HT-29 (cell line): ENCODE data around the gene IGSF21. TPM values are rescaled to one million over a fixed set of nuclear protein-coding genes. Genes with fewer than 3 reads are reported as not detected.

Experiments used
- DNase-seq: peaks from one replicate; pipeline ENCODE4 v3.0.0-alpha.2; 2015; ENCODE audit warnings: low spot score
- total RNA-seq: library from RNA; depleted of rRNA; stranded (reverse); fragments of >200 nt; shearing (Covaris generic); gene quantifications from 2 replicates; pipeline ENCODE4 v1.2.3, GENCODE V29; 2014; rRNA removed

Gene IGSF21
- not detected in 2 replicates for total RNA-seq

GRCh38 chr1:18107369-18108298 is at the start of gene IGSF21:
Gene IGSF21 (plus strand): TSS chr1:18107798. CDS start chr1:18108129, 331 bp downstream.
- no peak for DNase-seq

GRCh38 chr1:18058206-18058921 is 49.2 kb upstream of the IGSF21 start:
- DNase-seq = no peak

- no peak for DNase-seq
These were observed 48.5 kb upstream of the IGSF21 start for GRCh38 chr1:18058981-18059605.

- no peak for DNase-seq
These were observed 47.2 kb upstream of the IGSF21 start for GRCh38 chr1:18060366-18060765.

- DNase-seq = no peak
These were observed 45.4 kb upstream of the IGSF21 start for GRCh38 chr1:18062185-18062584.

- no peak for DNase-seq
These were observed 43.1 kb upstream of the IGSF21 start for GRCh38 chr1:18064534-18064933.

- DNase-seq = no peak
These were observed 41.0 kb upstream of the IGSF21 start for GRCh38 chr1:18066576-18066975.

GRCh38 chr1:18069903-18070302 is 37.7 kb upstream of the IGSF21 start:
- no peak for DNase-seq

GRCh38 chr1:18072066-18072465 is 35.5 kb upstream of the IGSF21 start:
- DNase-seq = no peak

GRCh38 chr1:18073066-18073642 is 34.4 kb upstream of the IGSF21 start:
- no peak for DNase-seq

GRCh38 chr1:18077657-18078215 is 29.9 kb upstream of the IGSF21 start:
- DNase-seq = no peak

- DNase-seq = no peak
These were observed 27.5 kb upstream of the IGSF21 start for GRCh38 chr1:18079941-18080735.

GRCh38 chr1:18085387-18086074 is 22.1 kb upstream of the IGSF21 start:
- DNase-seq = no peak

- no peak for DNase-seq
These were observed 19.5 kb upstream of the IGSF21 start for GRCh38 chr1:18088077-18088594.

GRCh38 chr1:18089488-18089887 is 18.1 kb upstream of the IGSF21 start:
- no peak for DNase-seq

GRCh38 chr1:18090636-18091035 is 17.0 kb upstream of the IGSF21 start:
- DNase-seq = no peak

GRCh38 chr1:18091660-18092446 is 15.7 kb upstream of the IGSF21 start:
- no peak for DNase-seq

GRCh38 chr1:18093193-18093592 is 14.4 kb upstream of the IGSF21 start:
- DNase-seq = no peak

- no peak for DNase-seq
These were observed 14.0 kb upstream of the IGSF21 start for GRCh38 chr1:18093646-18094045.
